ENCODE data around the gene BANP.

BANP gene

DNA sequence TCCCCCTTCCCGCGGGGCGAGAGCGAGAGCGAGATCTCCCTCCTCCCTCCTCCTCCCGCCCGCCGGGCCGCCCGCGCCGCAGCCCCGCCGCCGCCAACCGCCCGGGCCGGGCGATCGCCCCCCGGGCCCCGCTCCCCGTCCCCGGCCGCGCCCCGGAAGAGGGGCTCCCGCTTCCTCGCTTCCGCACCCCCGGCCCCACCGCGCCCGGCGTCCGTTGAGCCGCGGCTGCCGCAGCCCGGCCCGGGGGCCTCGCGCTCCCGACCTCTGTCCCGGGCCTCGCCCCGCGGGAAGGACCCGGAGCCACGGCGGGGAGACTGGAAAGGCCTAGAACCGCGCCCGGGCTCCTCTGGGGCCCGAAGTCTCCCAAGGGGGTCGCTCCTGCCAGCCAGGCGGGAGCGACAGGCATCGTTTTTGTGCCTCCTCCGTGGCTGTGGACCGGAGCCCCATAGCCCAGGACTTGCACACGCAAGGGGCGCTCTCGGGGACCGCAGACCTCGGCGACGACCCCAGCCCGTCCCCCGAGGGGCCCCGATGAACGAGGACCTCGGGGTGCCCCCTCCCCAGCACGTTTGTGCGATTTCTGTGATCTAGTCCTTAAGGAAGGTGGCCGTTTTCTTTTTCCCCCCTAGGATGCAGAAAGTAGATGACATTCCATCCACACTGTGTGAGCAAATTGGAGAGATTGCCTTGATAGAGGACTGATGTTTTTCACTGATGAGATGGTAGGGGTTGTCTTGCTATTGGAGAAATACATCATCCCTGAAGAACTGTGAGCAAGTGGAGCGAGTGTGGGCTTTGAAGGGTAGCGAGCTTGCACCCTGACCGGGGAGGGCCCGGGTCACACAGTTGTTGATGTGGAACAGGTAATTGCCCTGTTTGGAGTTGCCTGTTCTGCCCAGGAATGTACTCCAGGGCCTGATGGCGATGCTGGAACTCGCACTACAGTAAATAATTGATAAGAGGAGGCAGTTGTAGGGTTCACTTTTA is 611 bp downstream of the BANP start:
- DNase-seq (ENCODE audit: low read depth in 2 of 2), result no peak

DNA sequence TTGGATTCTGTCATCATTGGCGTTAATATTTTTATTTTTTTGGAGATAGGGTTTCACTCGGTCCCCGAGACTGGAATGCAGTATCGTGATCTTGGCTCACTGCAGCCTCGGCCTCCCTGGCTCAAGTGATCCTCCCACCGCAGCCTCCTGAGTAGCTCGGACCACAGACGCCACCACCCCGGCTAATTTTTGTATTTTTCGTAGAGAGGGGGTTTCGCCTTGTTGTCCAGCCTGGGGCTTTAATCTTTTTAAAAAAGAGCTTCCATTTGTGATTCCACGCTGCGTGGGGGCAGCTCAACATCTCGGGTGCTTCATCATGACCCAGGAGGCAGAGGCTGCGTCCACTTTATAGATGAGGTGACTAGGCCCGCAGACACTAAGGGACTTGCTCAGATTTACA is 1.5 kb downstream of the BANP start:
- no peak for DNase-seq (ENCODE audit: low read depth in 2 of 2)

DNA sequence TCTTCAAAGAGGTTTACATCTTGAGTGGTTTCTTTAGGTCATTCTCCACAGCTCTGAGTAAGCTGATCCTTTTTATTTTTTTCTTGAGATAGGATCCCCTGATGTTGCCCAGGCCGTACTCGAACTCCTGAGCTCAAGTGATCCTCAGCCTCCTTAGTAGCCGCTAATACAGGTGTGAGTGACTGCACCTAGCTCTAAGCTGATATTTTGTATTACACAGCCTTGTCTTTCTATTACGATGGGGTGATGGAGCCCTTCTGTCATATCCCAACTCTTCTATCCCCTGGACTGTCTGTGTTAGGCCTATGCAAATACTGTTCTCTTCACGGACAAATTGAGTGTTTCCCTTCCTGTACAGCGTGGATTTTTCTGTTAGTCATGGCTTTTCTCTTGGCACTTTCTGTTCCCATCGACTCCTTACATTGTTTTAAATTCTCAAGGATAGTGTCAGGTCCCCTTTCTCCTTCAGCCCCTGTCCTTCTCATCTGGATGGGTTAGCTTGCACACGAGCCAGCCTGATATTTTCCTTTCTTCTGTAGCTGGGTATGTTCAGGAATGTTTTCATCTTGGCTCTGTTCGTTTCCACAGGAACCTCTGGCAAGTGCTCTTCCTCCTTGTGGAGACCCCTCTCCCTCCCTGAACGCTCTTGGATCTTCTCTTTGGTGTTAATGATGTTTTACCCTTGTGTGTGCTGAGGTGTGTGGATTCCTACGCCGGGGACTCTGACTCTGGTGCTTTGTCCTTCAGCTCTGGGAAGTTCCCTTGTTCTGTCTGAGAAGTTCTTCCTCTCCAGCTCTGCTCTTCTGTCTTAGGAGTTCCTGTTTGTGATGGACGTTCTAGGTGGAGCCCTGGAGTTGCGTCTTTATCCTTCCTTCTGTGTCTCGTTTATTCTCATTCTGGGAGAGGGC is 2.3 kb downstream of the BANP start:
- no peak for DNase-seq (ENCODE audit: low read depth in 2 of 2)

DNA sequence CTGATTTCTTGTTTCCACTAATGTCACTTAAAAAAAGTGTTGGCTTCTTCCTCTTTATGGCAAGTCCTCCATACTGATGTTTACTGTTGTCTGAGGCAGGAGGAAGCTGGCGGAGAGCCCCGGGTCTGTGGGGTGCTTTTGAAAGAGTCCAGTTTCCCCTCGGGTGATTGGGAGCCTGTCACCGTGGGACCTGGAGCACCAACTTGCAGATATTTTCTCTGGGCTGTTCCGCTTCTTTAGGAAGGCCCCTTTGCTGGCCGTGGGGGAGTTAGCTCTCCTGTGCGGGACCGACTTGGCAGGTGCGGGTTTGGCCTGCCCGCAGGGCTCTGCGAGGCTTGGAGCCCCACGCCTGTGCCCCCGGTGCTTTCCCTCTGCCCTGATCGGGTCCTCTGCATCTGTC is 3.1 kb downstream of the BANP start:
- no peak for DNase-seq (ENCODE audit: low read depth in 2 of 2)

DNA sequence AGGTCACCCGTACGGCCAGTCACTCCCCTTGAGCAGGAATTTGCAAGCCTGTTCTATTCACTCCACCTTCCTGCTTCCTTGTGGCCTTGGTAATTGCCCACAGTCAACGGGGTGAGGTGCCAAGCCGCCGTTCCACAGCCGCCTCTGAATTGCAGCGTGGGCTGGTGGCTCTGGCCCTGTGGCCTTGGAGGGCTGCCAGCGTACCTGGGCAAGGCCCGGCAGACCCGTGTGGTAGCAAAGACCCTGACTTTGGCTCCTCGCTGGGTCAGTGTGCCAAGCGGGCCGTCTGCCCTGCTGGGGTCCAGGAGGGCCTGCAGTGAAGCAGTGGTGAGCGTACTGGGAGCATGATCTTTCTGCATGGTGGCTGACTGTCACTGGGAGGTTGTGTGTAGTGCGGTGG is 3.6 kb downstream of the BANP start:
- no peak for DNase-seq (ENCODE audit: low read depth in 2 of 2)

DNA sequence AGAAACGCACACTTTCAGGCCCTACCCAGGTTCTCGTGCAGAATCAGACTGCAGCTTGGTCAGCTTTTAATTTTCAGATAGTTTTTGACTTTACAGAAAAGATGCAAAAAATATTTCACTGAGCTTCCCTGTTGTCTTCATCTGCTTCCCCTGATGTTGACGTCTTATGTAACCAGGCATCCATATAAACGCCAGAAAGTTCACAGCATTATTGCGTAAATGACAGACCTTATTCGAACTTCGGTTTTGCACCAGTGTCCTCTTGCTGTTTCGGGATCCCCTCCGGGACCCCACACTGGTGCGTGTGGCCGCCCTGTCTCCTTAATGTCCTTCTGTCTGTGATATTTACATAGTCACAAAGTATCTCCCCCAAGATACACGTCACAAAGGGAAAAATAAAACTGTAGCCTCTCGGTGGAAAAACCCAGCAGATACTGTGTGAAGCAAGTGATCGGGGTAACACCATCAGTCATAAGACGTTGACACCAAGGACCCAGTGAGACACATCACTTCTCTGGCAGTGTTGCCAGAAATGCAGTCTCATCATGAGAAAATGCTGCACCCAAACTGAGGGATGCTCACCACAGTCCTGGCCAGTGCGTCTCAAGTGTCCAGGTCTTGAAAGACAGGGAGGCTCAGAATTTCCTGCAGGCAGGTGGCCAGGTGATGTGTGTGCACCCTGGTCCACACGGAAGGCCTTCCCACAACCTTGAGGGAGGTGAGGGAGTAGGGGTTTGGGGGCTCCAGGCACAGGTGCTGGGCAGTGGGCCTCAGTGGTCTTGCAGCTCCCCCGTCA is 4.3 kb downstream of the BANP start:
- DNase-seq (ENCODE audit: low read depth in 2 of 2), result no peak

DNA sequence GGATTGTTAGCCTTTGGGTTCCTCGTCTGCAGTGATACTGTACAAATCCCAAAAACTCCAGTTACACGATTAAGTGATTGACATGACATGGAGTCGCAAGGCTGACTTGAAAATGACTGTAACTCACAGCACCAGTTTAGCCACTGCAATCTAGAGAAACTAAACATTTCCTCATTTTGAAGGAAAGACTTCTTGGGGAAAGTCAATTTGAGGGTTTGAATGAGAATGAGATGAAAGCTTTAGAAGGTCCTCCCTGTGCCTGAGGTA is 4.8 kb downstream of the BANP start:
- DNase-seq (ENCODE audit: low read depth in 2 of 2), result no peak

DNA sequence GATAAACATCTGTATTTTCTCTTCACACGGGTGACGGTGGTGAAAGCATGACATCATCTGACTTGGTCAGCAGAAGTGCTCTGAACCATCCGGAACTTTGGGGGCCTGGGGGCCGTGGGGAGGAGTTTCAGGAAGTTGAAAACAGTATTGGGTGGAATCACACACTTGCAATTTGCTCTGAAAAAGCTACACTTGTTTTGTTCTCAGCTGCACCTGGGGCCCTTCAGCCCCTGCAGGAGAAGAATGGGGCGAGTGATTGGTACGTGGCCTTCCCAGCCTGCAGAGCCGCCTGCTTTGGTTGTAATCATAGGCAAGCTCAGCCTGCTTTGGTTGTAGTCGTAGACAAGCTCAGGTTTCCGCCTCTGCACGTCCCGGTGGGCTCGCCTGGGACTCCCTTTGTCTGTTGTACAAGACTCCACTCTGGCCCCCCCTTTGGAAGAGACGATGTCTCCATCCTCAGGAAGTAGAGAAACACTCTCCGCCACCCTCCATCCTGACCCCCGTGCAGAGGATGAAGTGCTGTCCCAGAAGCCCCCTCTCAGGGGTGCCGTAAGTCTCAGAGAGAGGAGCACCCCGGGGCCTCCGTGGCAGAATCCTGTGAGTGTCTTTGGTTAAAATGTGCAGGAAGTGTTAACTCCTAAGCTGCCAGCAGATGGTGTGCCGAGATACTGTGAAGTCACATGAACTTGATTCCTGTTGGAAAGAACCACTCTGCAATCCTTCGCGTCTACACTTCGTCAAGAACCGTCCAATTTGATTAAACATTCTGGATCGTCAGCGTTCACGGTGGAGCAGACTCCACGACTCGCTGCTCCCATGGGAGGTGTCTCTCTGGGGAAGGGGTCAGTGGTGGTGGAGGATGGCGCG is 5.4 kb downstream of the BANP start:
- DNase-seq (ENCODE audit: low read depth in 2 of 2), result peak; percentile 43 to 47

DNA sequence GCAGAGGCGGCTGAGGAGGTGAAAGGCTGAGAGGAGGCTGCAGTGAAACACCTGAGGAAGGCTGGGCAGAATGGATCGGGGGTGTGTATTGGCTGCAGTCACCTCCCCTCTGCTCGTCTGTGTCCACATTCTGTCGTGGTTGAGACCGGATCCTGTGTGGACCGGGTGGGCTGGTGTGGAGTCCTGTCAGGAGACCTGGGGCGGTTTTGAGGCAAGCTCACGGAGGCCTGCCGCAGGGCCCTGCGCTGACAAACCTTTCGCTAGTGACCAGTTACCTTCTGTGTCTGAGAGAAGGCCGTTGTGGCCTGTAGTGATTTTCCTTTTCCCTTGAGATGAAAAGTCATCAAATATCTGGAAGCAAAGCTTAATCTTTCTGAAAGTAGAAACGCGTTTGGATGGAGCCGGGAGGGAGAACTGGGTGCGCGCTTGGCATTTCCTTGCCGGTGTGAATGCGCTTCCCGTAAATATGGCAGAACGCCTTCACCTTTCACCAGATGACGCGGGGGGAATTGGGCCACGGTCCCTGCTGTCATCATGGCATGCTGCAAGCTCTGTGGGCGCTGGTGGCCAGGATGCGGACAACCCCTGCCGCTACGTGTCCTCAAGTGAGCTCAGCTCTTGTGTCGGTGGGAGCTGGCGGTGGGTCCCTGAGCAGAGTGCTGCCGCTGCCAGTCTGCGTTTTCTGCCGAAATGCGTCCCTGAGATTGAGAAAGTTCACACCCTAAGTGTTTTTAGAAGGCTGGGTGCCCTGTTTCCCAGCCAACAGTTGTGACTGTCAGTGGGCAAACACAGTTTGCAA is 6.3 kb downstream of the BANP start:
- DNase-seq (ENCODE audit: low read depth in 2 of 2), result no peak

DNA sequence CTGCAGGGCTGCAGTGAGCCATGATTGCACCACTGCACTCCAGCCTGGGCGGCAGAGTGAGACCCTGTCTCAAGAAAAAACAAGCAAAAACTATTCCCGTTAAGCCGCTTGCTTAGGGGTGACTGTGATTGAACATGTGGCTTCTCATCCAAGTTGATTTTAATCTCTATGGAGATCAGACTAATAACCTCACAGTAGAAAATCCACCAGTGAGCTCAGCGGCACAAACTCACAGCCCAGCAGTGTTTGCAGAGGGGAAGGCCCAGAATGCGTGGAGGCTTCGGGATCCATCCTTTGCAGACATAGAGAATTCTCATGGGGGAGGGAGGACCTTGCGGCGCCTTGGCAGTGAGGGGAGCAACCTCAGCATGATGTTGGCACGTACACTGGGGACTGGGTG is 7.4 kb downstream of the BANP start:
- DNase-seq (ENCODE audit: low read depth in 2 of 2), result no peak

DNA sequence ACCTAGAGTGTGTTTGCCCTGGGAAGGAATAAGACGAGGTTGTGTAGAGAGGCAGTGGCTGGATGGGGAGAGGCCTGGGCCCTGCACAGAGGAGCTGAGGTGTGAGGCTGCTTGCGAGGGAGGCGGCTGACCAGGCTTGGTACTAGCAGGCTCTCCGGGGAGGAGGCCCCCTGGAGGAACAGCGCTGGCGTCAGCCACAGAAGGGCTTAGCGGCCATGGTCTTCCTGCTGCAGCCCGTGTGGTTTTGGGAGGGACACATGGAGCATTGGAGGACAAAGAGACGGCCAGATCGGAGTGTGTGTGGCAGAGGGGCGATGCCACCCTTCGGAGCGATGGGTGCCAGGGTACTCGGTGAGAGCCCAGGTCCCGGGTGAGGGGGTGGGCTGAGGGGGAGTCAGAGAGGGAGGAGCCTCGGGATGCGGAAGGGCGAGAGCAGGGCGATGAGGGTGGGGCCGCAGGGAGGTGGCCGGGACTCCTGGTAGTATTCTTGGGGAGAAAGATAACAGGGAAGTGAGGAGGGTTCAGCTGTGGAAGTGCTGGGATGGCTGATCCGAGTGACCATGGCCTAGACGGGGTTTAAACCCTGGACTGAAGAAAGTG is 8.3 kb downstream of the BANP start:
- DNase-seq (ENCODE audit: low read depth in 2 of 2), result no peak

DNA sequence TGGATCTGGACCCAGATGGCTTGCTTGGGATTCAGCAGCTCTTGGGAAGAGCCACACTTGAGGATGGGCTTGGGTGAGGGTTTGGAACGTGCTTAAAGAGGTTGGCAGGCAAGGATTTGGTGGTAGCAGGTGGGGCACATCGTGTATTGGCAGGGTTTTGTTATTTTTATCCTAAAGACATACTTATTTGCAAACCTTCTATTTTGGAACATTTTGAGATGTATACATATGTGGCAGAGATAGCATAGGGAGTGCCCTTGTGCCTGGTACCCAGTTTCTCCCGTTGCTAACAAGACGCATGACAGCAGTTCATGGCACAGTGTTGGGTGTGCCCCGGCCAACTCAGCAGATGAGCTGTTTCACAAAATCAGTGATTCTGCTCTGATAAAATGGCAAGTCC is 9.1 kb downstream of the BANP start:
- no peak for DNase-seq (ENCODE audit: low read depth in 2 of 2)

DNA sequence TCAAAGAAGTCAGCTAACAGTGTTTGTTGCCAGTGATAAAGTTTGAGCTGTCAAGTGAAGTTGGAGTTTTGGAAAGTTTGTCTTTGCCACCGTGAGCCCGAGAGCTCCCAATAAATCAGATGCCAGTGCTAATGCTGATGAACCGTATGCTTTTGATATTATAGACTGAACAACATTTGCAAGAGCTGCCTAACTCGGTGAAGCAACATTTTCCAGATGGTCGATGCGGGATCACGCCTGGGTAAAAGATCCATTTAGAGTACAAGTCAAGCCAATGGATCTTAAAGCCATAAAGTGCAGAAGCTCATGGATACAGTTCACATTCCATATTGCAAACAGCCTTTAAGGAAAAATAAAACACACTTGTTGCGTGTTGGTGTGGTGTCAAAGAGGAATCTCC is 9.6 kb downstream of the BANP start:
- no peak for DNase-seq (ENCODE audit: low read depth in 2 of 2)

DNA sequence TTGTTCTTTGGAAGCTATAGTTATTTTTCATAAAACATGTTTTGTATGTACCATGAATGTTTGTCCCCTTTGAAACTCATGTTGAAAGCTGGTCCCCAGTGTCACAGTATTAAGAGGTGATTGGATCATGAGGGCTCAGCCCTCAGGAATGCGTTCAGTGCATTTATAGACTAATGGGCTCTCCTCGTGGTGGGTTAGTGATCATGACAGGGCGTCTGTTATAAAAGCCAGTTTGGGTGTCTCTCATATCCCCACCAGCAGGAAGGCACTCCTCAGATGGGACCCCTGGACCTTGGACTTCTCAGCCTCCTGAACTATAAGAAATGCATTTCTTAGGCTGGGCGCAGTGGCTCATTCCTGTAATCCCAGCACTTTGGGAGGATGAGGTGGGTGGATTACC is 10.4 kb downstream of the BANP start:
- no peak for DNase-seq (ENCODE audit: low read depth in 2 of 2)

DNA sequence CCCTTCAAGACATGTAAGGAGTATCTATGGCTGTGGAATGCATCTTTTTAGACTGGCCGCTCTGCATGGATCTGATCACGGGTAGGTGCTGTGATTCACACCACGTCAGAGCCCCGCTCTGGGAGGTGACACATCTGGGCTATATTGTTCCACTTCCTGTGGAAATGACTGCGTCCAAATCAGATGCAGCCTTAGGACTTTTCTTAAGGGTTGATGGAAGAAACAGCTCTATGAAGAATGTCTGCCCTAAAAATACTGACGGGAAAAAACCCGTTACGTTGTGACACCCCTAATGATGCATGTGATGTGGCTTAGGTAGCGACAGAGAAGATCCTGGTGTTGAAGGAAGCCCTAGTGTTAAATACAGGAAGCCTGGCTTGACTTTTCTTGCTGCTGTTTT is 12.2 kb downstream of the BANP start:
- peak; percentile 50 to 56 for DNase-seq (ENCODE audit: low read depth in 2 of 2)

DNA sequence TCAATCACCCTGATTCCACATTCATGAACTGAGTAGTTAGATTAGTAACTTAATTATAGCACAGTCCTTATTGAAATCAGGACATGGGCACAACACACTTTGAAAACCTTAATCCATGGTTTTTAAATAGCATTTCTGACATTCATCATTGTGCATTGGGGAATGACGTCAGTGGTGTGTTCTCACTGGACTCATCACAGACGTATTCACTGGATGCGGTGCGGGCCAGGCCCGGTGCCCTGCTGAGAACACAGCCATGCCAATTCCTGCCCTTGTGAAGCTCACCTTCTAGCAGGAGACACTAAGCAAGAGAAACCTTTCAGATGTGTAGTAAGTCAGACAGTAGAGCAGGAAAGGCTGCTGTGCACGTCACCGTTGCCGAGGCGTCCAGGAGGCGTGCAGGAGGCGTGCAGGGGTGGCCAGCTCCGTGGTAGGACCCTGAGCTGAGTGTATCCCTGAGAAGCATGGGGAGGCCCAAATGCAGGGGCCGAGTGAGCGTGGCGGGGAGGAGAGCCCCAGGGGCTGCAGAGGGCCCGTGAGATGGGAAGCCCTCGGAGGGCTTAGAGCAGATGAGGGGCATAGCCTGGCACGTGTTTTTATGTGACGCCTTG is 12.9 kb downstream of the BANP start:
- no peak for DNase-seq (ENCODE audit: low read depth in 2 of 2)

DNA sequence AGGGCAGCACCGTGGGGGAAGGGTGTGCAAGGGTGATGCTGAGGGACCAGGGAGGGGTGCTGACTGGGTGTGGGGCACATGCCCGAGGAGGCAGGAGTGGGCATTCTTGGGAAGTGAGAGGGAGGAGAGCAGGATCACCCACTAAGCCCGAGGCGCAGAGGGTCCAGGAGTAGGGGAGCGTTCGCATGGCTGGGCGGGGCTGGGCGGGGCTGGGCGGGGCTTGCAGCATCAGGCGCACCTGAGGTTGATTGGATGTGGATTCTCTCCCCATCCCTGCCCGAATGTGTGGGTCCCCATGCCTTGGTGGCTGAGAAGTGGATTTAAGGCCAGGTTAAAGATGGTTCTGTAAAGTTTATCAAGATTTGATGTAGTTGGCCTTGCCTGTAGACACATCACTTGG is 14.2 kb downstream of the BANP start:
- no peak for DNase-seq (ENCODE audit: low read depth in 2 of 2)

DNA sequence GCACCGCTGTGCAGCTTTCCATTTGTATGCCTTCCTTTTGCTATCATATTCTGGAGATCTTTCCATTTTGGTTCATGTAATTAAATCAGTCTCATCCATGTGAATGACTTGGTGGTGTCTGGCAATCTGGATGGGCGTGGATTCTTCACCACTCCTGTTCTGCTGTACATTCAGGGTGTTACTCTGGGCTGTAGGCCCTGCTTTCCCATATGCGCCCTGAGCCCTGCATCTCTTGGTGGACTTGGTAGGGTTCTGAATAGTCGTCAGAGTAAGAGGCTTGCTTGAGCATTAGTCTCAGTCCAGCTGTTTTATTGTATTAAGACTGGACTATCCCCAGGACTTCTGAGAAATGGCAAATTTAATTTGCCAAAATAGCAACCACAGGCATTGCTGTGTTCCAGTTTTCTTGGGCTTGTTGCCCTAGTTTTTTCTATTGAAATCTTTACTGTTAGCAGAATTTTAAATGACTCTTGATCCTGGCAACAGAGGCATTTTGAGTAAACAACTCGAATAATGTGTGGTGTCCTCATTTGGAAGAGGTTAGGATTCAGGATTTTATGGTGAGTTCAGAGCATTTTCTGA is 14.9 kb downstream of the BANP start:
- DNase-seq (ENCODE audit: low read depth in 2 of 2), result no peak

DNA sequence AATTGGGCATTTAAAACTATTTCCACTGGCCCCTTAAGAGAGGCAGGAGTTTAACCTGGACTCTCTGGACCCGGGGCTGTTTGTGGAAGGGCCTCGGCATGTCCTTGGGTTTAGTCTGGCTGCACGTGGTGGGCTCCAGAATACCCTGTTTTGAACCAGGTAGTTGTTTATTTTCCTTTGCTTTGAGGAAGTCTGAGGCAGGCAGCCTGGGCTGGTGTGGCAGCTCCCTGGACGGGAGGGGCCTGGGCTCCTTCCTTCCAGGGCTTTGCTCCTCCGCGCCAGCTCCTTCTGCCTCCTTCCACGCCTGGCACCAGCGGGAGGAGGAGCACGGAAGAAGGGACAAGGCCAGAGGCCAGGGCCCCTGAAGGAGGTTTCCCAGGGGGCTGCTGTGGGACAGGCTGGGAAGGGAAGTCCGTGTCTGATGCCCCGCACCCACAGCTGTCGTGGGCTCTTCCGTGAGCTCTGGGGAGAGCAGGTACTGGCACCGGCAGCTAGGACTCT is 15.5 kb downstream of the BANP start:
- no peak for DNase-seq (ENCODE audit: low read depth in 2 of 2)
